CD14-positive monocyte (primary cell): ENCODE data around the gene CCNB2. TPM values are rescaled to one million over a fixed set of nuclear protein-coding genes. Genes with fewer than 3 reads are reported as not detected.

Source experiments
- DNase-seq, 3 donors: peaks; one replicate each; pipeline ENCODE4 v3.0.0-alpha.2; 2011 to 2022
- H2AFZ ChIP-seq: 2 replicates; pipeline ENCODE4 v1.6.0; 2012; ENCODE audit warnings: mild to moderate bottlenecking, low read depth, low read length, inconsistent platforms; ENCODE audit not compliant: insufficient read depth, poor library complexity, severe bottlenecking
- H3K27ac ChIP-seq, 2 donors: 1 replicate in 1 of 2; 2 replicates in 1 of 2; pipeline ENCODE4 v1.5.1; 2012 to 2013; ENCODE audit warnings: low read length in 2 of 2, control low read depth in 1 of 2, inconsistent platforms in 1 of 2, low read depth in 1 of 2, mild to moderate bottlenecking in 1 of 2
- H3K27me3 ChIP-seq, 2 donors: one replicate each; pipeline versions ENCODE4 v1.6.0 to v1.6.1; 2011 to 2013; ENCODE audit warnings: low read length in 2 of 2; ENCODE audit not compliant: control insufficient read depth in 2 of 2, insufficient read depth in 2 of 2
- H3K36me3 ChIP-seq, 2 donors: replicated peaks in 1 of 2; 1 replicate in 1 of 2; 2 replicates in 1 of 2; pipeline versions ENCODE4 v1.5.1 to v1.6.1; 2012 to 2013; ENCODE audit warnings: low read length in 2 of 2, control low read depth in 1 of 2, inconsistent platforms in 1 of 2, mild to moderate bottlenecking in 1 of 2; ENCODE audit not compliant: insufficient read depth in 2 of 2, control insufficient read depth in 1 of 2
- H3K4me1 ChIP-seq, 2 donors: 1 replicate in 1 of 2; 2 replicates in 1 of 2; pipeline versions ENCODE4 v1.5.1 to v1.6.1; 2012 to 2013; ENCODE audit warnings: low read length in 2 of 2, control low read depth in 1 of 2, inconsistent platforms in 1 of 2, mild to moderate bottlenecking in 1 of 2, moderate library complexity in 1 of 2; ENCODE audit not compliant: insufficient read depth in 2 of 2, control insufficient read depth in 1 of 2
- H3K4me2 ChIP-seq: replicated peaks from 2 replicates; pipeline ENCODE3; 2012; ENCODE audit warnings: low read length, moderate library complexity, mild to moderate bottlenecking; ENCODE audit not compliant: poor library complexity, severe bottlenecking; ENCODE audit errors: extremely low read depth
- H3K4me3 ChIP-seq, 3 experiments: fragments of 200-600 bp in 1 of 3; sonication (generic) in 1 of 3; replicated peaks in 1 of 3; 1 replicate in 2 of 3; 2 replicates in 1 of 3; pipeline ENCODE4 v1.5.1; 2011 to 2013; ENCODE audit warnings: low read length in 3 of 3, mild to moderate bottlenecking in 3 of 3, control low read depth in 2 of 3, low read depth in 2 of 3, inconsistent platforms in 1 of 3, moderate library complexity in 1 of 3
- H3K79me2 ChIP-seq: 2 replicates; pipeline ENCODE4 v1.6.0; 2012; ENCODE audit warnings: mild to moderate bottlenecking, control low read depth, inconsistent platforms, low read length, moderate library complexity; ENCODE audit not compliant: insufficient read depth
- H3K9ac ChIP-seq: 2 replicates; pipeline ENCODE4 v1.6.0; 2017; ENCODE audit warnings: low read length, mild to moderate bottlenecking; ENCODE audit not compliant: insufficient read depth, poor library complexity, severe bottlenecking
- H3K9me3 ChIP-seq, 2 donors: replicated peaks in 1 of 2; 1 replicate in 1 of 2; 2 replicates in 1 of 2; pipeline versions ENCODE4 v1.5.1 to v1.6.1; 2012 to 2013; ENCODE audit warnings: low read length in 2 of 2, control low read depth in 1 of 2; ENCODE audit not compliant: control insufficient read depth in 1 of 2, insufficient read depth in 1 of 2
- H4K20me1 ChIP-seq: 2 replicates; pipeline ENCODE4 v1.6.0; 2012; ENCODE audit warnings: mild to moderate bottlenecking, low read length, control low read depth, moderate library complexity; ENCODE audit not compliant: insufficient read depth
- H3K27ac Mint-ChIP-seq, 7 donors: one replicate each; pipeline ENCODE4 v1.8.0; 2020; ENCODE audit warnings: mild to moderate bottlenecking in 7 of 7, mixed read lengths in 7 of 7, moderate library complexity in 6 of 7, inconsistent platforms in 2 of 7
- H3K27me3 Mint-ChIP-seq, 3 donors: one replicate each; pipeline ENCODE4 v1.8.0; 2021 to 2022; ENCODE audit warnings: low read depth in 3 of 3, mild to moderate bottlenecking in 3 of 3, mixed read lengths in 3 of 3, moderate library complexity in 3 of 3, inconsistent platforms in 1 of 3
- H3K36me3 Mint-ChIP-seq, 2 donors: one replicate each; pipeline ENCODE4 v1.8.0; 2020; ENCODE audit warnings: mixed read lengths in 2 of 2, inconsistent platforms in 1 of 2, mild to moderate bottlenecking in 1 of 2
- H3K4me1 Mint-ChIP-seq: one replicate; pipeline ENCODE4 v1.8.0; 2020; ENCODE audit warnings: mild to moderate bottlenecking, mixed read lengths
- H3K4me3 Mint-ChIP-seq, 2 donors: one replicate each; pipeline ENCODE4 v1.8.0; 2020; ENCODE audit warnings: mild to moderate bottlenecking in 2 of 2, mixed read lengths in 2 of 2, moderate library complexity in 1 of 2
- H3K9me3 Mint-ChIP-seq, 7 donors: one replicate each; pipeline ENCODE4 v1.8.0; 2020 to 2022; ENCODE audit warnings: mixed read lengths in 7 of 7, mild to moderate bottlenecking in 6 of 7, moderate library complexity in 6 of 7, inconsistent platforms in 2 of 7
- CTCF ChIP-seq: fragments of 200-600 bp; IDR thresholded peaks from one replicate; pipeline ENCODE4 v1.8.0; 2022; ENCODE audit warnings: antibody characterized with exemption, mild to moderate bottlenecking
- WGBS: methylation state at CpG from one replicate; pipeline ENCODE4 v1.1.5; 2013; ENCODE audit warnings: missing lambda C conversion rate; ENCODE audit not compliant: insufficient coverage; 5-methylcytosine and 5-hydroxymethylcytosine counted together
- intact Hi-C, 2 donors: fragments of 100-400 bp; cut with micrococcal nuclease; formaldehyde crosslinking; loops; one replicate each; pipeline versions ENCODE4 v1.15.0 to v1.15.1; 2023
- polyA plus RNA-seq, 3 donors: library from polyadenylated mRNA; depleted of rRNA in 1 of 3; unstranded in 2 of 3; stranded (reverse) in 1 of 3; fragments of 300-500 nt in 2 of 3; fragments of >200 nt in 1 of 3; fragmentation: Illumina TruSeq in 2 of 3; gene quantifications; 1 replicate in 2 of 3; 2 replicates in 1 of 3; pipeline ENCODE4 v1.2.3, GENCODE V29; 2012 to 2021

The CCNB2 gene
- polyA plus RNA-seq, 3 donors: 0.13 to 0.53 (median 0.31) TPM

DNA sequence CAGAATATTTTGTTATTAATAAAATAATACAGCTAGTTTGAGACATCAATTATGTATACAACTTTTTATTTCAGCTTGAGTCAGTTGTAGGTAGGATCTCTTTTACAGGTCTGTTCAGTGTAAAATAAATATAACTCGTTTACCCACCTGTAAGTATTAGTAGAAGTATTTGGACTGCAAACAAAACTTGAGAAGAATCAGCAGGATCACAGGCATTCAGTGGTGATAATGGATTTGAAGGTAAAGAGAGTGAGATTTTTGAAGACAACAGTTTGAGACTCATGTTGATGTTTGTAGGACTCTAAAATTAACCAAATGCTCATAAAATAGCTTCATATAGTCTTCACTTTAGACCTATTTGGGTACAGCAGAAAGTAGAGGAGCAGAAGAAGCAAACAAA lies 35.5 kb upstream of the CCNB2 start:
- peaks cover 0 to 2% (median 0%) of the 10 kb centered on the region in 7 donors for H3K9me3 Mint-ChIP-seq
- H2AFZ ChIP-seq: no peak overlapping the region
- H3K27me3 Mint-ChIP-seq: no peaks in the 10 kb centered on the region
- peak overlapping the region in 1 of 7 donors; percentile 28 for H3K27ac Mint-ChIP-seq
- H4K20me1 ChIP-seq: peaks cover 29% of the 10 kb centered on the region
- peaks cover 71 to 93% of the 10 kb centered on the region in 2 donors for H3K36me3 Mint-ChIP-seq
- no peak overlapping the region for H3K4me2 ChIP-seq
- no peaks in the 10 kb centered on the region for H3K27me3 ChIP-seq
- no peaks in the 10 kb centered on the region for H3K4me1 ChIP-seq
- no CpG with 5 or more reads among the region's 1 CpG for WGBS
- intact Hi-C loops: no loop called here
- H3K4me1 Mint-ChIP-seq: no peaks in the 10 kb centered on the region
- H3K4me3 Mint-ChIP-seq: no peak overlapping the region
- H3K36me3 ChIP-seq: peaks cover 75 to 95% of the 10 kb centered on the region in 2 donors
- TF ChIP-seq CTCF: no peak
- H3K79me2 ChIP-seq: no peaks in the 10 kb centered on the region
- H3K9ac ChIP-seq: no peak overlapping the region
- H3K9me3 ChIP-seq: no peaks in the 10 kb centered on the region
- DNase-seq: no peak
- no peak overlapping the region for H3K27ac ChIP-seq
- H3K4me3 ChIP-seq: no peak overlapping the region

DNA sequence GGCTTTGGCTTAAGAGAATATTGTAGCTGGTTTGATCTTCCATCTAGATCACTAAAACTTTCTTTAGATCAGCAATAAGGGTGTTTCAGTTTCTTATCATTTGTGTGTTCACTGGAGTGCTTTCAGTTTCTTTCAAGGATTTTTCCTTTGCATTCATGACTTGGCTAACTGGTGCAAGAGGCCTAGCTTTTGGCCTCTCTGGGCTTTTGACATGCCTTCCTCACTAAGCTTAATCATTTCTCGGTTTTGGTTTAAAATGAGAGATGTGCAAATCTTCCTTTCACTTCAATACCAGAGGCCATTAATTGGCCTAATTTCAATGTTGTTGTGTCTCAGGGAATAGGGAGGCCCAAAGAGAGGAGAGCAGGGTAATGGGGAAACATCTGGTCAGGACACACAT lies 30.3 kb upstream of the CCNB2 start:
- H3K9me3 ChIP-seq: no peaks in the 10 kb centered on the region
- Mint-ChIP-seq H3K4me1 (no peaks in the 10 kb centered on the region), H3K36me3 (peaks cover 54 to 83% of the 10 kb centered on the region in 2 donors), H3K27me3 (no peaks in the 10 kb centered on the region), H3K9me3 (peaks cover 0 to 2% (median 0%) of the 10 kb centered on the region in 7 donors), H3K4me3 (no peak overlapping the region), H3K27ac (peak overlapping the region in 4 of 7 donors; percentile 11 to 73 (median 44))
- H3K9ac ChIP-seq: no peak overlapping the region
- H3K27ac ChIP-seq: peak overlapping the region in 1 of 2 donors; percentile 34
- no peaks in the 10 kb centered on the region for H3K79me2 ChIP-seq
- H3K4me3 ChIP-seq: no peak overlapping the region
- H3K4me2 ChIP-seq: no peak overlapping the region
- WGBS: no CpG with 5 or more reads among the region's 1 CpG
- H3K27me3 ChIP-seq: no peaks in the 10 kb centered on the region
- no peak overlapping the region for H2AFZ ChIP-seq
- H4K20me1 ChIP-seq: peaks cover 18% of the 10 kb centered on the region
- no peak for TF ChIP-seq CTCF
- DNase-seq: no peak
- peaks cover 69 to 95% of the 10 kb centered on the region in 2 donors for H3K36me3 ChIP-seq
- no peaks in the 10 kb centered on the region for H3K4me1 ChIP-seq
- intact Hi-C loops: no loop called here
